DOHH2 (cell line): ENCODE data around the gene CUEDC1.

Experiments used
- CTCF ChIP-seq: fragments of 200-600 bp; sonication (generic); IDR thresholded peaks from one replicate; pipeline ENCODE4 v1.5.1; 2014; ENCODE audit warnings: antibody characterized with exemption, mild to moderate bottlenecking, low read depth, low read length; ENCODE audit not compliant: poor library complexity, severe bottlenecking
- EZH2phosphoT487 ChIP-seq: fragments of 200-600 bp; sonication (generic); IDR thresholded peaks from 2 replicates; pipeline ENCODE4 v1.6.1; 2017; ENCODE audit warnings: borderline replicate concordance, mild to moderate bottlenecking, antibody characterized with exemption, low read length, moderate library complexity, mixed read lengths

GRCh38 chr17:57997085-57997809 lies 42.0 kb upstream of the CUEDC1 start:
- TF ChIP-seq EZH2phosphoT487: no peak
- no peak for TF ChIP-seq CTCF
